Hematopoietic multipotent progenitor cell treated with erythropoietin and hydrocortisone succinate and interleukin-3 and kit ligand, for 17 days (in vitro differentiated cells): ENCODE data around the gene ADGRG1.

ENCODE experiments used
- DNase-seq: peaks from one replicate; pipeline ENCODE4 v3.0.0-alpha.2; 2015; ENCODE audit warnings: low spot score

ADGRG1 gene

GRCh38 chr16:57606147-57606846 is 22.1 kb upstream of the ADGRG1 start:
- no peak for DNase-seq

- DNase-seq = no peak
Measured at GRCh38 chr16:57606847-57607501, 21.5 kb upstream of the ADGRG1 start.

DNA sequence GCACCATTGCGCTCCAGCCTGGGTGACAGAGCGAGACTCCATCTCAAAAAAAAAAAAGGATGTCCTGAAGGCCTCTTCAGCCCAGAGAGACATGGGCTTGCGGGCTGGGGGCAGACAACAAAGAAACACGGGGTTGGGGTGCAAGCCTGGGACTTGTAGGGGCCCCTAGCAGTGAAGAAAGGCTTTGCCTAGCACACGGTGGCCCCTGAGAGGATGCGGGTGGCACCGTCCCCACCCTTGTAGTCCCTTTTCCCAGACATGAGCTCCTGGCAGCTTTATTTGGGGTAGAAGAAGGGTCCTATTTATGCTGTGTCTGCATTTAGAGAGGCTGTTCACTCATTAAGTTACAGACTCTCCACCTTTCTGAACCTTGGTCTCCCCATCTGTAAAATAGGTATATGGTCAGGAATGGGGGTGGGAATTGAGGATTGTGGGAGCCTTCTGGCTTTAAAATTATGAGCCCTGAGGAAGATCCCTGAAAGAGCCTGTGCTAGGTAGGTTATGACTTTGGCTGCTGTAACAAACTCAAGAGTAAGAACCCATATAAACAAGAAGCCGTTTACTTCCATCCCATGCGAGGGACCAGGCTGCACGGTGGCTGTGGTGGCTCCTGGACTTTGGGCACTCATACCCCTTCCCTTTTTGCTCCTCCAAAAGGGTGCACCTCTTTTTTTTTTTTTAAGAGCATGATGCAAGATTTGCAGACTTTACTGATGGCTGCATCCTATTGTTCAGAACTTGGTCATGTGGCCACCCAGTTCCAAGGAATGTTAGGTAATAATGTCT is 20.6 kb upstream of the ADGRG1 start:
- DNase-seq = no peak

- DNase-seq = no peak
Measured at GRCh38 chr16:57608462-57609113, 19.8 kb upstream of the ADGRG1 start.

DNA sequence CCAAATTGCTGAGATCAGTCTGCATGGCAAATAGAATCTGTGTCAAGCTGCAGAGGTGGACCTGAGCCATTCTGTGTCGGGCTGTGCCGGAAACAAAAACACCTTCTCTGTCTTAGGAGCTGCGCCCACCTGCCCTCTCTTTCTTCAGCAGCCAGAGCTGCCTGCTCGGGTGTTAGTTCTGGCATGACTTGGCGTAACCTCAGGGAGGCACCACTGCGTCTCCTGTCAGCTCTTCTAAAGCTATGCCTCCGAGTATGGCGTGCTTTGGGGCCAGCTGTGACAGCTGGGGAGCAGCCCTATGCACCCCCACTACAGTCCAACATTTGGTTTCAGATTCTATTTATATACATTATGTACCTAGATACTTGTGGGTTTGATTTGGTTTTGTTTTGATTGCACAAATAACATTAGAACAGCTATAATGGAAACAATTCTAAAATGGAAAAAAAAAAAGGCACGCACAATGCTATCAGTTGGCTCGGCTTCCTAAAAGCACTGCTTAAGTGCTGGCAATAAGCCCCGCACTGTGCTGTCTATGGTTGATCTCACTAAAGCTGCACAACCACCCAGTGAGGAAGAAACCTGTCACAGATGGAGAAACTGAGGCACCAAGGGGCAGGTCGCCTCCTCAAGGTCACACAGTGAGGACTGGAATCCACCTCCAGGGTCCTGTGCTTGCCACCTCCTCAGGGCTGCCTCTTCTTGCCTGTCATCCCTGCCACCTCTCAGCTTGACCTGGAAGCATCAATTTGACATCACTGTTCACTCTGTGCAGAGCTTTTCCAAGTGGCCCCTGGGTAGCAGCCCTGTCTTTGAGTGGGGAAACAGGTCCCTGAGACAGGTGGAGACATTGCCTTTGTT is 18.7 kb upstream of the ADGRG1 start:
- DNase-seq = no peak

- no peak for DNase-seq
Measured at GRCh38 chr16:57610611-57611010, 17.8 kb upstream of the ADGRG1 start.

DNA sequence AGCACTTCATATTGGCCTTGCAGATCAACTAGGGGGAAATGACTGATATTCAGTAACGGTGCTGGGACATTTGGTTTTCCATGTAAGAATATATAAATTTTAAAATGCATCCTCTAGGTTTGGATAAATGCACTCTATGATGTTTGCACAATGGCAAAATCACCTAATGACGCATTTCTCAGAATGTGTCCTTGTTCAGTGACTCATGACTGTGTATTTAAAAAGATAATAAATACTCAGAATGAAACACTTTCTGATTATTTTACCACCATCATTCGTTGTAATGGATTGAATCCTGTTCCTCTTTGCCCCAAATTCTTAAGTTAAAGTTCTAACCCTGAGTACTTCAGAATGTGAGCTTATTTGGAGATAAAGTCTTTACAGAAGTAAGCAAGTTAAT is 17.2 kb upstream of the ADGRG1 start:
- no peak for DNase-seq

- no peak for DNase-seq
Measured at GRCh38 chr16:57611706-57612105, 16.7 kb upstream of the ADGRG1 start.

- no peak for DNase-seq
Measured at GRCh38 chr16:57612494-57612893, 15.9 kb upstream of the ADGRG1 start.

DNA sequence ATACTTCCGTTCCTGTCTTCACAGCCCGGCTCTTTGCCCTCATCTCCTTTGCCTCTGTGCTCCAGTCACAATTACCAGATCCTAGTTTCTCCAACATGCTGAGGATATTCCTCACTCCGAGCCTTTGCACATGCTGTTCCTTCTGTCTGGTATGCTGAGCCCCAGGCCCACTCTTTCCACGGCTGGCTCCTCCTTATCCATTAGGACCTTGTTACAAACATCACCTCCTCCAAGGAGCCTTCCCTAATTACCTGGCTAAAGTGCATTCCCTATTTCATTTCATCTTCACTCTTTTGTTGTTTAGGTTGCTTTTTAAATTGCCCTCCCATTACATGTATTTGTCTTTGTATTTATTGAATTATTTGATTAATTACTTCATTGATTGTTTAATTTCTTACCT is 14.9 kb upstream of the ADGRG1 start:
- no peak for DNase-seq

- no peak for DNase-seq
Measured at GRCh38 chr16:57614536-57614935, 13.9 kb upstream of the ADGRG1 start.

DNA sequence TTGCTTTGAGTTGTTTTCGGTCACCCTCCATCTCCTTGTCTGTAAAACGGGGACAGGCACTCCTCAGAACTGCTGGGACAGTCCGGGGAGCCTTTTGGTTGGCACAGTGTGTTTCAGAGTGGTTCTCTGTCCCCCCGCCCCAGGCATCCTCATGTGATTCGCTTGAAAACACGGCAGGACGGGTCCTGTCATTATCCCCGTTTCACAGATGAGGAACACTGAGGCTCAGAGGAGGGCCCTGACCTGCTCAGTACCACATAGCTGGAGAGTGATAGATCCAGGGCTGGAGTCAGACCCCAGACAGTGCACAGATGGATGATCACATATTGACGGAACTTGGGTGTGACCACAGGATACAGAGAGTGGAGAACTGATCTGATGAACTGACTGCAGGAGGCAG is 13.5 kb upstream of the ADGRG1 start:
- no peak for DNase-seq

- no peak for DNase-seq
Measured at GRCh38 chr16:57615813-57616212, 12.6 kb upstream of the ADGRG1 start.

- DNase-seq = no peak
Measured at GRCh38 chr16:57616241-57616640, 12.2 kb upstream of the ADGRG1 start.

GRCh38 chr16:57616876-57617275 is 11.6 kb upstream of the ADGRG1 start:
- DNase-seq = no peak

DNA sequence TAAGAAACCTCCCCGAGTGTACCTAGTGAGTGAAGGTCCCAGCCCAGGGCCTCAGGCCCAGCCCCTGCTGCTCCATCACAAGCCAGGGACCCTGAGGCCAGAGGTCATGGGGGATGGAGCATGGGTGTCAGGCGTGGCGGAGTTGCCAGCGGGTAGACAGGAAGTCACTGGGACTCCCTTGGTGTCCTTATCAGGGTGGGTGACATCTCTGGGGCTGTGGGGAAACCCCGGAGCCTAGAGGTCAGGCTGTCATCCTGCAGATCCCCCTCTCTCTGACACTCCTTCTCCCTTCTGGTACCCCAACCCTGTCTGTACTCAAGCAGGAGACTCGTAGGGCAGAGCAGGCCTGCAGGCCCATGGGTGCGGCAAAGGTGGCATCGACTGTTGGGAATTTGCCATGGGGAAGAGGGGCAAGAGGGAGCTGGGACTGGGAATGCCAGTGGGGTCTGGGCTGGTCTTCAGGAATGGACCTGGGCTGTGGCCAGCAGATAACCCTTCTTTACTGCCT is 10.8 kb upstream of the ADGRG1 start:
- DNase-seq = no peak

- no peak for DNase-seq
Measured at GRCh38 chr16:57618296-57619132, 9.9 kb upstream of the ADGRG1 start.

GRCh38 chr16:57619133-57619605 is 9.3 kb upstream of the ADGRG1 start:
- no peak for DNase-seq

DNA sequence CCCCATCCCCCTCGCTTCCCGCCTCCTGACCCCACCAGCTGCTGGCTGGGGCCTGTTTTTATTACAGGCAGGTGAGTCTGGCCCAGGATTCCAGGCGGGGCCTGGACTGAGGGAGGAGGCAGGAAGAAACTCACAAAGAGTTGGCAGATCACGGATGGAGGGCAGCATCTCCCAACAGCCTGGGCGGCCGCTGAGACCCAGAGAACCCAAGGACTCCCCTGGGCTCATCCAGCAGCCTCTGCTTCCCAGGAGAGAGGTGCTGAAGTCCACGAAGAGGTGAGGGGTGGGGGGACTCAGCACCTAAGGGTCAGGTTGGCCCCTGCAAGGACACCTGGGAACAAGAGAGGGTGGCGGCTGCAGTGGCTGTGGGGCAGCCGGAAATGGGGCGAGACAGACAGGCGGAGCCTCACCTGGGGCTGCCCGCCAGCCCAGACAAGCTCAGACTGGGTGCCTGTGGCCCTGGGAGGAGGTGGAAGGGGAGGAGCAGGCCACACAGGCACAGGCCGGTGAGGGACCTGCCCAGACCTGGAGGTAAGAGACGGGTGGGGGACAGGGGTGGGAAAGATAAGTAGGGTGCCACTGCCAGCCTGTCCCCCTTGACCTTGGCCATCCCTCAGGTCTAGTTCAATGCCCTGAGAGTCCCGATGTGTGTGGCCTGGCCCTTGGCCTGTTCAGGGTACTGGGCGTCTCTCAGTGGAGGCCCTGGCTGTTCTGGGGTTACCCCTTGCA is 8.7 kb upstream of the ADGRG1 start:
- no peak for DNase-seq
